Measurements from ENCODE around the gene TANK. TPM values are rescaled to one million over a fixed set of nuclear protein-coding genes. Genes with fewer than 3 reads are reported as not detected.

Gene TANK
- polyA plus RNA-seq, 3 donors, result 72.7 to 91.7 (median 73.5) TPM

DNA sequence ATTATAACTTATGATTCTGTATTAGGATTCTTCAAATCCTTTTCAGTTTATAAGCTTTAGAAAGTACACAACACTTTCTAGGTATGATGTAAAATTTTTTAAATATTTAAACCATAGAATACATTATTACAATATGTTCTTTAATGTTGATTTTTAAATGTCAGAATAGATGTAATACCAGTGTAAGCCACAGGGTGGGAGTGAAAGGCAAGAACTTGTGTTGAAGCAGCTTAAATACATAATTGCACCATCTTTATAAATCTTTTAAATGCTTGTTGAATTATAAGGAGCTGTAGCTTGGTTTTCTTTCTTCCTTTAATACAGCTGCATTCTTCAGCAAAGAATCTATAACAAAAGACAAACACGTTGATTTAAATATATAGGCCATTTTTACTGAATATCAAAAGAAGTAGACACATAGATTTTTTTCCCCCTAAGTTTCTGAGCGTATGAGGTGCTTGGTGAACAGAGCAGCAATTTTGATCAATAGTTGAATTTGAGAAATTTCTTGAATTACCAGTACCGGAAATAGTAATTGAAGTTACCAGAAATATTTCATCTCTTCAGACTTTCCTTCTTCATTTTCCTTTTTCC is 63.0 kb downstream of the TANK start:
- TF ChIP-seq, protein P1, sequence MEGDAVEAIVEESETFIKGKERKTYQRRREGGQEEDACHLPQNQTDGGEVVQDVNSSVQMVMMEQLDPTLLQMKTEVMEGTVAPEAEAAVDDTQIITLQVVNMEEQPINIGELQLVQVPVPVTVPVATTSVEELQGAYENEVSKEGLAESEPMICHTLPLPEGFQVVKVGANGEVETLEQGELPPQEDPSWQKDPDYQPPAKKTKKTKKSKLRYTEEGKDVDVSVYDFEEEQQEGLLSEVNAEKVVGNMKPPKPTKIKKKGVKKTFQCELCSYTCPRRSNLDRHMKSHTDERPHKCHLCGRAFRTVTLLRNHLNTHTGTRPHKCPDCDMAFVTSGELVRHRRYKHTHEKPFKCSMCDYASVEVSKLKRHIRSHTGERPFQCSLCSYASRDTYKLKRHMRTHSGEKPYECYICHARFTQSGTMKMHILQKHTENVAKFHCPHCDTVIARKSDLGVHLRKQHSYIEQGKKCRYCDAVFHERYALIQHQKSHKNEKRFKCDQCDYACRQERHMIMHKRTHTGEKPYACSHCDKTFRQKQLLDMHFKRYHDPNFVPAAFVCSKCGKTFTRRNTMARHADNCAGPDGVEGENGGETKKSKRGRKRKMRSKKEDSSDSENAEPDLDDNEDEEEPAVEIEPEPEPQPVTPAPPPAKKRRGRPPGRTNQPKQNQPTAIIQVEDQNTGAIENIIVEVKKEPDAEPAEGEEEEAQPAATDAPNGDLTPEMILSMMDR (IDR thresholded peaks at IDR 0.05), result peak; percentile 83
- no peak overlapping the region for H3K4me3 Mint-ChIP-seq
- no peaks in the 10 kb centered on the region for H3K9me3 ChIP-seq (replicated peaks in 1 of 2; ENCODE audit: control insufficient read depth in 1 of 2, insufficient read depth in 1 of 2, low read length in 2 of 2)
- no peaks in the 10 kb centered on the region for H3K27me3 Mint-ChIP-seq (ENCODE audit: low read depth in 3 of 3)
- peak in 2 of 3 donors; percentile 33 to 52 for DNase-seq
- H3K4me1 ChIP-seq (ENCODE audit: control insufficient read depth in 1 of 2, insufficient read depth in 2 of 2, low read length in 2 of 2), result no peaks in the 10 kb centered on the region
- peaks cover 94% of the 10 kb centered on the region for H4K20me1 ChIP-seq (ENCODE audit: insufficient read depth, low read length)
- H3K9ac ChIP-seq (ENCODE audit: insufficient read depth, low read length, poor library complexity, severe bottlenecking), result no peak overlapping the region
- peaks cover under 1% of the 10 kb centered on the region for H3K79me2 ChIP-seq (ENCODE audit: insufficient read depth, low read length)
- H3K4me2 ChIP-seq (replicated peaks; ENCODE audit: extremely low read depth, low read length, poor library complexity, severe bottlenecking), result no peak overlapping the region
- intact Hi-C loops (cut with micrococcal nuclease), result no loop called here
- H3K36me3 ChIP-seq (replicated peaks in 1 of 2; ENCODE audit: control insufficient read depth in 1 of 2, insufficient read depth in 2 of 2, low read length in 2 of 2), result peaks cover 47 to 80% of the 10 kb centered on the region in 2 donors
- no peak overlapping the region for H3K27ac Mint-ChIP-seq
- no peaks in the 10 kb centered on the region for H3K27me3 ChIP-seq (ENCODE audit: control insufficient read depth in 2 of 2, insufficient read depth in 2 of 2, low read length in 2 of 2)
- no peaks in the 10 kb centered on the region for H3K9me3 Mint-ChIP-seq
- H3K36me3 Mint-ChIP-seq, result peaks cover 43 to 69% of the 10 kb centered on the region in 2 donors
- no CpG with 5 or more reads among the region's 3 CpGs for WGBS (ENCODE audit: insufficient coverage)
- no peak overlapping the region for H3K4me3 ChIP-seq (replicated peaks in 1 of 3; ENCODE audit: low read depth in 2 of 3, low read length in 3 of 3)
- H3K4me1 Mint-ChIP-seq, result no peaks in the 10 kb centered on the region
- H3K27ac ChIP-seq (ENCODE audit: low read depth in 1 of 2, low read length in 2 of 2), result no peak overlapping the region
- H2AFZ ChIP-seq (ENCODE audit: insufficient read depth, low read depth, low read length, poor library complexity, severe bottlenecking), result no peak overlapping the region

DNA sequence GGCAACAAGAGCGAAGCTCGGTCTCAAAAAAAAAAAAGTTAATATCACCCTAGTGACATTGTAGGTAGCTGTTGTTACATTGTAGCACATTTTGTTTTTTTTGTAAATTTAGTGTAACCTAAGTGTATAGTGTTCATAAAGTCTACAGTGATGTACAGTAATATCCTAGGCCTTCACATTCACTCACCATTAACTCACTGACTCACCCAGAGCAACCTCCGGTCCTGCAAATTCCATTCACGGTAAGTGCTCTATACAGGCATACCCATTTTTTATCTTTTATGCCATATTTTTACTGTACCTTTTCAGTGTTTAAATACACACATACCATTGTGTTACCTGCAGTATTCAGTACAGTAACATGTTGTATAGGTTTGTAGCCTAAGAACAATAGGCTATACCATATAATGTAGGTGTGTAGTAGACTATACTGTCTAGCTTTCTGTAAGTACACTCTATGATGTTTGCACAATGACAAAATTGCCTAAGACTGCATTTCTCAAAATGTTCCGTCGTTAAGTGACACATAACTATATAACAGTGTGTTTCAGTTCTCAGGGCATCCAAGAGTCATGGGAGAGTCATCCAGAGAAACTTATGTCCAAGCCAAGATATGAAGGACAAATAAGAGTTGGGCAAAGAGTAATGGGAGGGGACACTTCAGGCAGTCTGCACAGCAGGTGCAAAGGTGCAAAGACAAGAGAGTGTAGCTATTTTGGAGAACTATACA is 68.4 kb downstream of the TANK start:
- no peaks in the 10 kb centered on the region for H3K4me1 ChIP-seq (ENCODE audit: control insufficient read depth in 1 of 2, insufficient read depth in 2 of 2, low read length in 2 of 2)
- no CpG with 5 or more reads among the region's 6 CpGs for WGBS (ENCODE audit: insufficient coverage)
- H3K27ac ChIP-seq (ENCODE audit: low read depth in 1 of 2, low read length in 2 of 2), result peak overlapping the region in 1 of 2 donors; percentile 49
- no peaks in the 10 kb centered on the region for H3K79me2 ChIP-seq (ENCODE audit: insufficient read depth, low read length)
- no peak overlapping the region for H3K4me3 ChIP-seq (replicated peaks in 1 of 3; ENCODE audit: low read depth in 2 of 3, low read length in 3 of 3)
- H3K9me3 ChIP-seq (replicated peaks in 1 of 2; ENCODE audit: control insufficient read depth in 1 of 2, insufficient read depth in 1 of 2, low read length in 2 of 2), result no peaks in the 10 kb centered on the region
- peaks cover 94% of the 10 kb centered on the region for H4K20me1 ChIP-seq (ENCODE audit: insufficient read depth, low read length)
- Mint-ChIP-seq H3K27ac (peak overlapping the region in 2 of 7 donors; percentile 13 to 48), H3K27me3 (ENCODE audit: low read depth in 3 of 3) (no peaks in the 10 kb centered on the region), H3K9me3 (no peaks in the 10 kb centered on the region), H3K4me1 (no peaks in the 10 kb centered on the region), H3K36me3 (peaks cover 59 to 78% of the 10 kb centered on the region in 2 donors), H3K4me3 (no peak overlapping the region)
- H3K36me3 ChIP-seq (replicated peaks in 1 of 2; ENCODE audit: control insufficient read depth in 1 of 2, insufficient read depth in 2 of 2, low read length in 2 of 2), result peaks cover 91 to 93% of the 10 kb centered on the region in 2 donors
- no peak for DNase-seq
- H3K9ac ChIP-seq (ENCODE audit: insufficient read depth, low read length, poor library complexity, severe bottlenecking), result no peak overlapping the region
- intact Hi-C loops (cut with micrococcal nuclease), result no loop called here
- no peak overlapping the region for H2AFZ ChIP-seq (ENCODE audit: insufficient read depth, low read depth, low read length, poor library complexity, severe bottlenecking)
- no peak overlapping the region for H3K4me2 ChIP-seq (replicated peaks; ENCODE audit: extremely low read depth, low read length, poor library complexity, severe bottlenecking)
- no peaks in the 10 kb centered on the region for H3K27me3 ChIP-seq (ENCODE audit: control insufficient read depth in 2 of 2, insufficient read depth in 2 of 2, low read length in 2 of 2)
- TF ChIP-seq, protein P1 (IDR thresholded peaks at IDR 0.05), result no peak

All from CD14-positive monocyte (primary cell).